Left ventricle myocardium inferior (tissue), 1 donor: ENCODE measurements around the gene KRT83. TPM values are rescaled to one million over a fixed set of nuclear protein-coding genes. Genes with fewer than 3 reads are reported as not detected.

Experiments used
- DNase-seq: peaks from one replicate; pipeline ENCODE4 v3.0.0-alpha.2; 2020
- H3K27ac ChIP-seq: fragments of 200-600 bp; replicated peaks from 2 replicates; pipeline ENCODE4 v1.8.0; 2021
- H3K27me3 ChIP-seq: fragments of 200-600 bp; 2 replicates; pipeline ENCODE4 v1.8.0; 2021; ENCODE audit warnings: low read depth
- H3K36me3 ChIP-seq: fragments of 200-600 bp; 2 replicates; pipeline ENCODE4 v1.8.0; 2021
- H3K4me1 ChIP-seq: fragments of 200-600 bp; 2 replicates; pipeline ENCODE4 v1.8.0; 2021
- H3K4me3 ChIP-seq: fragments of 200-600 bp; 2 replicates; pipeline ENCODE4 v1.8.0; 2021; ENCODE audit warnings: mild to moderate bottlenecking, moderate library complexity
- H3K9me3 ChIP-seq: fragments of 200-600 bp; replicated peaks from 2 replicates; pipeline ENCODE4 v1.8.0; 2021
- CTCF ChIP-seq: fragments of 200-600 bp; IDR thresholded peaks from 2 replicates; pipeline ENCODE4 v1.8.0; 2021; ENCODE audit warnings: antibody characterized with exemption, mild to moderate bottlenecking, borderline replicate concordance
- intact Hi-C: fragments of 100-400 bp; cut with micrococcal nuclease; formaldehyde crosslinking; loops from one replicate; pipeline ENCODE4 v1.11.0; 2022
- total RNA-seq: library from RNA; stranded (reverse); fragmentation: NEBNext Ultra II Directional; extraction: Animal tissue kit (Norgen Biotek cat#: 25700); gene quantifications from one replicate; pipeline ENCODE4 v1.2.1, GENCODE V29; 2021
- donor health status: DM: no; HTN: yes; CAD: no; lungs with severe emphysema.

The KRT83 gene
- total RNA-seq, 1 donor from 2014 or later: not detected

GRCh38 chr12:52342781-52343490 lies 21.7 kb upstream of the KRT83 start:
- no peak for DNase-seq
- H3K36me3 ChIP-seq: no peaks in the 10 kb centered on the region
- peaks cover 14% of the 10 kb centered on the region for H3K9me3 ChIP-seq
- intact Hi-C loops: no loop called here
- H3K4me1 ChIP-seq: peaks cover 15% of the 10 kb centered on the region
- H3K27ac ChIP-seq: no peak overlapping the region
- no peak for TF ChIP-seq CTCF
- H3K27me3 ChIP-seq: peaks cover 36% of the 10 kb centered on the region
- no peak overlapping the region for H3K4me3 ChIP-seq

- no peak for TF ChIP-seq CTCF
- Histone ChIP-seq H3K36me3 (no peaks in the 10 kb centered on the region), H3K9me3 (peaks cover 32% of the 10 kb centered on the region), H3K4me3 (no peak overlapping the region), H3K4me1 (peaks cover 4% of the 10 kb centered on the region), H3K27ac (no peak overlapping the region), H3K27me3 (peaks cover 36% of the 10 kb centered on the region)
- no peak for DNase-seq
- intact Hi-C loops: no loop called here
These were observed 19.9 kb upstream of the KRT83 start for GRCh38 chr12:52341066-52341580.

GRCh38 chr12:52338241-52338960 lies 17.2 kb upstream of the KRT83 start:
- H3K27me3 ChIP-seq: peaks cover 49% of the 10 kb centered on the region
- no peaks in the 10 kb centered on the region for H3K4me1 ChIP-seq
- no peak for DNase-seq
- peaks cover 34% of the 10 kb centered on the region for H3K9me3 ChIP-seq
- H3K36me3 ChIP-seq: no peaks in the 10 kb centered on the region
- intact Hi-C loops: no loop called here
- H3K27ac ChIP-seq: no peak overlapping the region
- no peak overlapping the region for H3K4me3 ChIP-seq
- no peak for TF ChIP-seq CTCF

GRCh38 chr12:52337054-52337453 lies 15.9 kb upstream of the KRT83 start:
- Histone ChIP-seq H3K9me3 (peaks cover 29% of the 10 kb centered on the region), H3K36me3 (no peaks in the 10 kb centered on the region), H3K27me3 (peaks cover 52% of the 10 kb centered on the region), H3K4me3 (no peak overlapping the region), H3K4me1 (no peaks in the 10 kb centered on the region), H3K27ac (no peak overlapping the region)
- intact Hi-C loops: no loop called here
- TF ChIP-seq CTCF: no peak
- DNase-seq: no peak

GRCh38 chr12:52336641-52337040 lies 15.4 kb upstream of the KRT83 start:
- intact Hi-C loops: no loop called here

More at GRCh38 chr12:52336641-52337040, 15.4 kb upstream of the KRT83 start:
- H3K27me3 ChIP-seq: peaks cover 51% of the 10 kb centered on the region
- no peak for TF ChIP-seq CTCF
- H3K9me3 ChIP-seq: peaks cover 29% of the 10 kb centered on the region
- H3K4me1 ChIP-seq: no peaks in the 10 kb centered on the region
- DNase-seq: no peak
- no peak overlapping the region for H3K4me3 ChIP-seq
- H3K36me3 ChIP-seq: no peaks in the 10 kb centered on the region
- H3K27ac ChIP-seq: no peak overlapping the region
